ENCODE results near the gene SNX27.

DNA sequence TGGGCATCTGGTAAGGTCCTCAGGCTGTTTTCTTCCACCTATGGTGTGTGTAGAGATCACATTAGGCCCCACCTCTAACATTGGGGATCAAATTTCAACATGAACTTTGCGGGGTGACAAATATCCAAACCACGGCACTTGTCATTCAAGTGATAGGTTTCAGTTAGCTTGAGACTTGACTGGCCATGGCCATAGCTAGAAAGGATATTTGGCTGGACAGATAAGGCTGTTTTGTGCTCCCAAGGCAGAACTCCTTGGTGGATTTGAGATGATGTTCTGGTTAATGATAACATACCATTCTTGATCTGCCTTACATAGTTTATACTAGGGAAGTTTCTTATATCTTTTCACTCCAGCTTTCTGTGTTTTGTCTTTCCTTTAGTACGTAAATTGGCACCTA lies 56.2 kb downstream of the SNX27 start:
- TF ChIP-seq, protein P1, sequence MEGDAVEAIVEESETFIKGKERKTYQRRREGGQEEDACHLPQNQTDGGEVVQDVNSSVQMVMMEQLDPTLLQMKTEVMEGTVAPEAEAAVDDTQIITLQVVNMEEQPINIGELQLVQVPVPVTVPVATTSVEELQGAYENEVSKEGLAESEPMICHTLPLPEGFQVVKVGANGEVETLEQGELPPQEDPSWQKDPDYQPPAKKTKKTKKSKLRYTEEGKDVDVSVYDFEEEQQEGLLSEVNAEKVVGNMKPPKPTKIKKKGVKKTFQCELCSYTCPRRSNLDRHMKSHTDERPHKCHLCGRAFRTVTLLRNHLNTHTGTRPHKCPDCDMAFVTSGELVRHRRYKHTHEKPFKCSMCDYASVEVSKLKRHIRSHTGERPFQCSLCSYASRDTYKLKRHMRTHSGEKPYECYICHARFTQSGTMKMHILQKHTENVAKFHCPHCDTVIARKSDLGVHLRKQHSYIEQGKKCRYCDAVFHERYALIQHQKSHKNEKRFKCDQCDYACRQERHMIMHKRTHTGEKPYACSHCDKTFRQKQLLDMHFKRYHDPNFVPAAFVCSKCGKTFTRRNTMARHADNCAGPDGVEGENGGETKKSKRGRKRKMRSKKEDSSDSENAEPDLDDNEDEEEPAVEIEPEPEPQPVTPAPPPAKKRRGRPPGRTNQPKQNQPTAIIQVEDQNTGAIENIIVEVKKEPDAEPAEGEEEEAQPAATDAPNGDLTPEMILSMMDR (IDR thresholded peaks at IDR 0.05): no peak
- no peak for TF ChIP-seq EP300 (IDR thresholded peaks at IDR 0.05)
